Activated B cell treated with CpG ODN at 0.5 μM for 24 hours (primary cell): Measurements from ENCODE around the gene NDE1. TPM values are rescaled to one million over a fixed set of nuclear protein-coding genes. Genes with fewer than 3 reads are reported as not detected.

Source experiments
- ATAC-seq: fragments of 200-7000 bp; cut with Tn5 transposase; one replicate; pipeline ENCODE4 v1.10.0; 2021; ENCODE audit warnings: low read depth, mild to moderate bottlenecking, moderate library complexity
- CTCF ChIA-PET: fragments of 350-600 bp; sonication (Branson Sonifier 250); formaldehyde crosslinking; loops from one replicate; lab custom pipeline; 2021; ENCODE audit warnings: antibody characterized with exemption; lab: Charles Lee
- POLR2A ChIA-PET: fragments of 350-600 bp; sonication (Branson Sonifier 250); formaldehyde crosslinking; loops from one replicate; lab custom pipeline; 2021; ENCODE audit warnings: antibody characterized with exemption; lab: Charles Lee
- DNase-seq: peaks from one replicate; pipeline ENCODE4 v3.0.0; 2022
- H3K27ac Mint-ChIP-seq: one replicate; pipeline ENCODE4 v1.8.0; 2020; ENCODE audit warnings: mixed read lengths
- H3K27me3 Mint-ChIP-seq: one replicate; pipeline ENCODE4 v1.8.0; 2021; ENCODE audit warnings: mixed read lengths
- H3K36me3 Mint-ChIP-seq: one replicate; pipeline ENCODE4 v1.8.0; 2021; ENCODE audit warnings: low read depth, mixed read lengths
- H3K4me1 Mint-ChIP-seq: one replicate; pipeline ENCODE4 v1.8.0; 2021; ENCODE audit warnings: mixed read lengths
- H3K4me3 Mint-ChIP-seq: one replicate; pipeline ENCODE4 v1.8.0; 2020; ENCODE audit warnings: mild to moderate bottlenecking, mixed read lengths
- H3K9me3 Mint-ChIP-seq: one replicate; pipeline ENCODE4 v1.8.0; 2020; ENCODE audit warnings: mixed read lengths
- CTCF ChIP-seq: fragments of 200-600 bp; IDR thresholded peaks from one replicate; pipeline ENCODE4 v1.8.0; 2022; ENCODE audit warnings: antibody characterized with exemption, mild to moderate bottlenecking
- intact Hi-C: fragments of 100-400 bp; cut with micrococcal nuclease; formaldehyde crosslinking; loops from one replicate; pipeline ENCODE4 v1.15.1; 2024
- total RNA-seq: library from RNA; stranded (reverse); gene quantifications from 2 replicates; pipeline ENCODE4 v1.2.3, GENCODE V29; 2022

The NDE1 gene
- total RNA-seq, 1 donor from 2014 or later = 163 TPM

- peak overlapping the region; percentile 46 for H3K27ac Mint-ChIP-seq
- peaks cover 4% of the 10 kb centered on the region for H3K4me1 Mint-ChIP-seq
- ATAC-seq (no peak), DNase-seq (no peak)
- H3K9me3 Mint-ChIP-seq = no peaks in the 10 kb centered on the region
- peaks cover 88% of the 10 kb centered on the region for H3K36me3 Mint-ChIP-seq
- TF ChIP-seq CTCF = no peak
- intact Hi-C loops = loop anchor here (10.0 kb wide), 1 partner anchor 62 kb away; no protein-coding TSS in a partner anchor
- ChIA-PET CTCF (no interaction called here), POLR2A (no interaction called here)
- H3K4me3 Mint-ChIP-seq = no peak overlapping the region
- no peaks in the 10 kb centered on the region for H3K27me3 Mint-ChIP-seq
Observed at GRCh38 chr16:15616475-15617165, 33.4 kb upstream of the NDE1 start.

GRCh38 chr16:15617901-15618300 is 32.1 kb upstream of the NDE1 start:
- Mint-ChIP-seq H3K4me1 (peaks cover 4% of the 10 kb centered on the region), H3K4me3 (no peak overlapping the region), H3K27me3 (no peaks in the 10 kb centered on the region), H3K9me3 (no peaks in the 10 kb centered on the region), H3K36me3 (peaks cover 88% of the 10 kb centered on the region), H3K27ac (peak overlapping the region; percentile 60)
- intact Hi-C loops = loop anchor here (10.0 kb wide), 1 partner anchor 63 kb away; no protein-coding TSS in a partner anchor
- no peak for DNase-seq
- TF ChIP-seq CTCF = no peak
- CTCF ChIA-PET = no interaction called here
- ATAC-seq = no peak
- POLR2A ChIA-PET = no interaction called here

GRCh38 chr16:15618392-15618791 is 31.7 kb upstream of the NDE1 start:
- Mint-ChIP-seq H3K27ac (peak overlapping the region; percentile 43), H3K27me3 (no peaks in the 10 kb centered on the region), H3K4me3 (no peak overlapping the region), H3K36me3 (peaks cover 85% of the 10 kb centered on the region), H3K9me3 (no peaks in the 10 kb centered on the region), H3K4me1 (peaks cover 4% of the 10 kb centered on the region)
- intact Hi-C loops = loop anchor here (10.0 kb wide), 1 partner anchor 64 kb away; no protein-coding TSS in a partner anchor
- TF ChIP-seq CTCF = no peak
- DNase-seq (no peak), ATAC-seq (no peak)
- ChIA-PET CTCF (no interaction called here), POLR2A (no interaction called here)

GRCh38 chr16:15620611-15621195 is 29.3 kb upstream of the NDE1 start:
- H3K27ac Mint-ChIP-seq = peak overlapping the region; percentile 68
- H3K4me3 Mint-ChIP-seq = no peak overlapping the region
- H3K9me3 Mint-ChIP-seq = no peaks in the 10 kb centered on the region
- ChIA-PET POLR2A (interaction anchor here (0.5 to 0.6 kb wide), 2 partner anchors 33 to 74 kb away, joined by 3 to 4 read pairs; no protein-coding TSS in a partner anchor), CTCF (no interaction called here)
- intact Hi-C loops = no loop called here
- peaks cover 7% of the 10 kb centered on the region for H3K4me1 Mint-ChIP-seq
- no peaks in the 10 kb centered on the region for H3K27me3 Mint-ChIP-seq
- ATAC-seq = no peak
- TF ChIP-seq CTCF = no peak
- peaks cover 93% of the 10 kb centered on the region for H3K36me3 Mint-ChIP-seq
- no peak for DNase-seq

GRCh38 chr16:15621456-15621855 is 28.6 kb upstream of the NDE1 start:
- H3K36me3 Mint-ChIP-seq = peaks cover 91% of the 10 kb centered on the region
- ChIA-PET POLR2A (interaction anchor here (1.2 kb wide), 1 partner anchor 22 kb away, joined by 9 read pairs; the partner anchor contains the start of gene MARF1), CTCF (no interaction called here)
- peak overlapping the region; percentile 68 for H3K27ac Mint-ChIP-seq
- ATAC-seq (no peak), DNase-seq (no peak)
- no peak overlapping the region for H3K4me3 Mint-ChIP-seq
- peaks cover 8% of the 10 kb centered on the region for H3K4me1 Mint-ChIP-seq
- no peaks in the 10 kb centered on the region for H3K9me3 Mint-ChIP-seq
- intact Hi-C loops = no loop called here
- no peaks in the 10 kb centered on the region for H3K27me3 Mint-ChIP-seq
- no peak for TF ChIP-seq CTCF
